WERI-Rb-1 (cell line): ENCODE data around the gene PA2G4.

Experiments
- DNase-seq: peaks from one replicate; pipeline ENCODE4 v3.0.0-alpha.2; 2020
- H3K27ac ChIP-seq: fragments of 250-450 bp; sonication (Bioruptor Pico); 2 replicates; pipeline ENCODE4 v1.5.1; 2020; ENCODE audit warnings: mild to moderate bottlenecking, moderate library complexity
- H3K27me3 ChIP-seq: fragments of 250-450 bp; sonication (Bioruptor Pico); 2 replicates; pipeline ENCODE4 v1.5.1; 2021; ENCODE audit warnings: mild to moderate bottlenecking, low read depth, moderate library complexity; ENCODE audit not compliant: insufficient read depth, severe bottlenecking
- H3K36me3 ChIP-seq: fragments of 250-450 bp; sonication (Bioruptor Pico); 2 replicates; pipeline ENCODE4 v1.5.1; 2020; ENCODE audit warnings: mild to moderate bottlenecking, moderate library complexity
- H3K4me3 ChIP-seq: 2 replicates; pipeline ENCODE4 v1.5.1; 2011; ENCODE audit warnings: low read depth, mild to moderate bottlenecking, control low read depth, low read length
- H3K9me3 ChIP-seq: fragments of 250-450 bp; sonication (Bioruptor Pico); 2 replicates; pipeline ENCODE4 v1.5.1; 2021; ENCODE audit warnings: mild to moderate bottlenecking, moderate library complexity; ENCODE audit not compliant: severe bottlenecking
- CTCF ChIP-seq: IDR thresholded peaks from 2 replicates; pipeline ENCODE4 v1.5.1; 2011; ENCODE audit warnings: low read depth, mild to moderate bottlenecking, control low read depth, inconsistent platforms, low read length

Gene PA2G4

GRCh38 chr12:56126732-56127239 lies 22.4 kb downstream of the PA2G4 start:
- H3K36me3 ChIP-seq = peaks cover 17% of the 10 kb centered on the region
- no peak for DNase-seq
- TF ChIP-seq CTCF = no peak
- H3K4me3 ChIP-seq = no peak overlapping the region
- peak overlapping the region; percentile 76 for H3K27ac ChIP-seq
- no peaks in the 10 kb centered on the region for H3K27me3 ChIP-seq
- no peaks in the 10 kb centered on the region for H3K9me3 ChIP-seq

GRCh38 chr12:56127485-56127887 lies 23.1 kb downstream of the PA2G4 start:
- Histone ChIP-seq H3K27ac (peak overlapping the region; percentile 76), H3K4me3 (peak overlapping the region; percentile 50), H3K9me3 (no peaks in the 10 kb centered on the region), H3K27me3 (no peaks in the 10 kb centered on the region), H3K36me3 (peaks cover 24% of the 10 kb centered on the region)
- DNase-seq = no peak
- TF ChIP-seq CTCF = no peak

GRCh38 chr12:56127888-56128669 lies 23.7 kb downstream of the PA2G4 start, which contains the start of gene ESYT1:
Gene ESYT1, plus strand, starts transcription at chr12:56128267. Its CDS starts 53 bp downstream, at chr12:56128320.
- DNase-seq = peak; percentile 99
- H3K27ac ChIP-seq = peak within 1 kb of the TSS; percentile 76
- no peaks in the 10 kb centered on the region for H3K27me3 ChIP-seq
- peaks cover 28% of the 10 kb centered on the region for H3K36me3 ChIP-seq
- no peak for TF ChIP-seq CTCF
- H3K4me3 ChIP-seq = peak within 1 kb of the TSS; percentile 78
- no peaks in the 10 kb centered on the region for H3K9me3 ChIP-seq

- Histone ChIP-seq H3K27me3 (no peaks in the 10 kb centered on the region), H3K36me3 (peaks cover 34% of the 10 kb centered on the region), H3K4me3 (peak overlapping the region; percentile 78), H3K27ac (peak overlapping the region; percentile 70), H3K9me3 (no peaks in the 10 kb centered on the region)
- no peak for TF ChIP-seq CTCF
- DNase-seq = no peak
Measured at GRCh38 chr12:56128670-56129205, 24.4 kb downstream of the PA2G4 start.

GRCh38 chr12:56129206-56129941 lies 25.0 kb downstream of the PA2G4 start:
- TF ChIP-seq CTCF = no peak
- Histone ChIP-seq H3K27ac (no peak overlapping the region), H3K27me3 (no peaks in the 10 kb centered on the region), H3K36me3 (peaks cover 41% of the 10 kb centered on the region), H3K9me3 (no peaks in the 10 kb centered on the region), H3K4me3 (peak overlapping the region; percentile 78)
- DNase-seq = peak; percentile 48
